ENCODE results near the gene ZNF219. TPM values are rescaled to one million over a fixed set of nuclear protein-coding genes. Genes with fewer than 3 reads are reported as not detected.

The ZNF219 gene
- polyA plus RNA-seq, 1 donor from 2014 or later = 40.6 TPM

- no peak overlapping the region for H2AFZ ChIP-seq (ENCODE audit: low read depth, low read length)
- H3K36me3 ChIP-seq (ENCODE audit: insufficient read depth, low read length) = no peaks in the 10 kb centered on the region
- no peaks in the 10 kb centered on the region for H3K9me3 ChIP-seq (ENCODE audit: low read length)
- H3K4me2 ChIP-seq (ENCODE audit: low read length) = no peak overlapping the region
- no peak overlapping the region for H3K4me3 ChIP-seq (ENCODE audit: low read length)
- no peaks in the 10 kb centered on the region for H4K20me1 ChIP-seq (ENCODE audit: insufficient read depth)
- H3F3A ChIP-seq (ENCODE audit: insufficient read depth, low read length, poor library complexity, severe bottlenecking) = no peaks in the 10 kb centered on the region
- no peaks in the 10 kb centered on the region for H3K79me2 ChIP-seq (replicated peaks; ENCODE audit: insufficient read depth, low read length)
- H3K9me2 ChIP-seq (ENCODE audit: insufficient read depth, low read length) = no peaks in the 10 kb centered on the region
- H3K27me3 ChIP-seq (ENCODE audit: insufficient read depth, low read depth, low read length) = no peaks in the 10 kb centered on the region
- no peak overlapping the region for H3K9ac ChIP-seq (ENCODE audit: low read length)
- no peak overlapping the region for H3K27ac ChIP-seq (ENCODE audit: low read length)
- TF ChIP-seq POLR2AphosphoS5 (IDR thresholded peaks at IDR 0.05) (no peak), TAF1 (IDR thresholded peaks at IDR 0.05; ENCODE audit: low read depth) (no peak), SMC3 (conservative IDR thresholded peaks at IDR 0.05; ENCODE audit: poor library complexity) (no peak), RAD21 (conservative IDR thresholded peaks at IDR 0.05) (no peak), CTCF (IDR thresholded peaks at IDR 0.05; ENCODE audit: poor library complexity, severe bottlenecking) (no peak), EZH2 (IDR thresholded peaks at IDR 0.05; ENCODE audit: borderline replicate concordance, insufficient read depth, low read length, poor library complexity, severe bottlenecking) (no peak)
These were observed 47.9 kb downstream of the ZNF219 start for GRCh38 chr14:21050597-21050996.

GRCh38 chr14:21049271-21049673 is 49.2 kb downstream of the ZNF219 start:
- Histone ChIP-seq H2AFZ (ENCODE audit: low read depth, low read length) (no peak overlapping the region), H3K9me2 (ENCODE audit: insufficient read depth, low read length) (no peaks in the 10 kb centered on the region), H3K79me2 (replicated peaks; ENCODE audit: insufficient read depth, low read length) (no peaks in the 10 kb centered on the region), H4K20me1 (ENCODE audit: insufficient read depth) (no peaks in the 10 kb centered on the region), H3K36me3 (ENCODE audit: insufficient read depth, low read length) (no peaks in the 10 kb centered on the region), H3K4me2 (ENCODE audit: low read length) (no peak overlapping the region), H3K27ac (ENCODE audit: low read length) (no peak overlapping the region), H3K9ac (ENCODE audit: low read length) (no peak overlapping the region), H3K9me3 (ENCODE audit: low read length) (no peaks in the 10 kb centered on the region), H3K27me3 (ENCODE audit: insufficient read depth, low read depth, low read length) (no peaks in the 10 kb centered on the region), H3K4me3 (ENCODE audit: low read length) (no peak overlapping the region), H3F3A (ENCODE audit: insufficient read depth, low read length, poor library complexity, severe bottlenecking) (no peaks in the 10 kb centered on the region)
- TF ChIP-seq SMC3 (conservative IDR thresholded peaks at IDR 0.05; ENCODE audit: poor library complexity) = no peak
- TF ChIP-seq MXI1 (conservative IDR thresholded peaks at IDR 0.05; ENCODE audit: poor library complexity, severe bottlenecking) = no peak
- no peak for TF ChIP-seq TAF1 (IDR thresholded peaks at IDR 0.05; ENCODE audit: low read depth)
- TF ChIP-seq, protein P1, sequence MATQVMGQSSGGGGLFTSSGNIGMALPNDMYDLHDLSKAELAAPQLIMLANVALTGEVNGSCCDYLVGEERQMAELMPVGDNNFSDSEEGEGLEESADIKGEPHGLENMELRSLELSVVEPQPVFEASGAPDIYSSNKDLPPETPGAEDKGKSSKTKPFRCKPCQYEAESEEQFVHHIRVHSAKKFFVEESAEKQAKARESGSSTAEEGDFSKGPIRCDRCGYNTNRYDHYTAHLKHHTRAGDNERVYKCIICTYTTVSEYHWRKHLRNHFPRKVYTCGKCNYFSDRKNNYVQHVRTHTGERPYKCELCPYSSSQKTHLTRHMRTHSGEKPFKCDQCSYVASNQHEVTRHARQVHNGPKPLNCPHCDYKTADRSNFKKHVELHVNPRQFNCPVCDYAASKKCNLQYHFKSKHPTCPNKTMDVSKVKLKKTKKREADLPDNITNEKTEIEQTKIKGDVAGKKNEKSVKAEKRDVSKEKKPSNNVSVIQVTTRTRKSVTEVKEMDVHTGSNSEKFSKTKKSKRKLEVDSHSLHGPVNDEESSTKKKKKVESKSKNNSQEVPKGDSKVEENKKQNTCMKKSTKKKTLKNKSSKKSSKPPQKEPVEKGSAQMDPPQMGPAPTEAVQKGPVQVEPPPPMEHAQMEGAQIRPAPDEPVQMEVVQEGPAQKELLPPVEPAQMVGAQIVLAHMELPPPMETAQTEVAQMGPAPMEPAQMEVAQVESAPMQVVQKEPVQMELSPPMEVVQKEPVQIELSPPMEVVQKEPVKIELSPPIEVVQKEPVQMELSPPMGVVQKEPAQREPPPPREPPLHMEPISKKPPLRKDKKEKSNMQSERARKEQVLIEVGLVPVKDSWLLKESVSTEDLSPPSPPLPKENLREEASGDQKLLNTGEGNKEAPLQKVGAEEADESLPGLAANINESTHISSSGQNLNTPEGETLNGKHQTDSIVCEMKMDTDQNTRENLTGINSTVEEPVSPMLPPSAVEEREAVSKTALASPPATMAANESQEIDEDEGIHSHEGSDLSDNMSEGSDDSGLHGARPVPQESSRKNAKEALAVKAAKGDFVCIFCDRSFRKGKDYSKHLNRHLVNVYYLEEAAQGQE (IDR thresholded peaks at IDR 0.05; ENCODE audit: borderline replicate concordance) = no peak
- TF ChIP-seq EZH2 (IDR thresholded peaks at IDR 0.05; ENCODE audit: borderline replicate concordance, insufficient read depth, low read length, poor library complexity, severe bottlenecking) = no peak
- TF ChIP-seq POLR2AphosphoS5 (IDR thresholded peaks at IDR 0.05) = no peak

GRCh38 chr14:21048638-21049037 is 49.8 kb downstream of the ZNF219 start:
- TF ChIP-seq MXI1 (conservative IDR thresholded peaks at IDR 0.05; ENCODE audit: poor library complexity, severe bottlenecking) = no peak
- TF ChIP-seq SMC3 (conservative IDR thresholded peaks at IDR 0.05; ENCODE audit: poor library complexity) = no peak
- TF ChIP-seq, protein P1 (IDR thresholded peaks at IDR 0.05; ENCODE audit: borderline replicate concordance) = no peak
- no peak for TF ChIP-seq POLR2AphosphoS5 (IDR thresholded peaks at IDR 0.05)
- TF ChIP-seq TAF1 (IDR thresholded peaks at IDR 0.05; ENCODE audit: low read depth) = no peak
- Histone ChIP-seq H3K9me3 (ENCODE audit: low read length) (no peaks in the 10 kb centered on the region), H3F3A (ENCODE audit: insufficient read depth, low read length, poor library complexity, severe bottlenecking) (no peaks in the 10 kb centered on the region)

More at GRCh38 chr14:21048638-21049037, 49.8 kb downstream of the ZNF219 start:
- H4K20me1 ChIP-seq (ENCODE audit: insufficient read depth) = no peaks in the 10 kb centered on the region
- H3K79me2 ChIP-seq (replicated peaks; ENCODE audit: insufficient read depth, low read length) = no peaks in the 10 kb centered on the region
- H3K9me2 ChIP-seq (ENCODE audit: insufficient read depth, low read length) = no peaks in the 10 kb centered on the region
- no peak overlapping the region for H3K9ac ChIP-seq (ENCODE audit: low read length)
- no peaks in the 10 kb centered on the region for H3K27me3 ChIP-seq (ENCODE audit: insufficient read depth, low read depth, low read length)
- H2AFZ ChIP-seq (ENCODE audit: low read depth, low read length) = no peak overlapping the region
- H3K4me2 ChIP-seq (ENCODE audit: low read length) = no peak overlapping the region
- no peak overlapping the region for H3K4me3 ChIP-seq (ENCODE audit: low read length)
- no peaks in the 10 kb centered on the region for H3K36me3 ChIP-seq (ENCODE audit: insufficient read depth, low read length)
- H3K27ac ChIP-seq (ENCODE audit: low read length) = no peak overlapping the region

All from neural cell (in vitro differentiated cells).